Spleen (tissue), 11 donors: ENCODE measurements around the gene CDKN2AIPNL. TPM values are rescaled to one million over a fixed set of nuclear protein-coding genes. Genes with fewer than 3 reads are reported as not detected.

Experiments used
- DNase-seq: peaks from one replicate; pipeline ENCODE4 v3.0.0-alpha.2; 2020
- H3K27ac ChIP-seq, 8 donors: fragments of 200-600 bp; sonication (generic) in 7 of 8; 1 replicate in 4 of 8; 2 replicates in 4 of 8; pipeline versions ENCODE4 v1.5.0 to v1.8.0; 2016 to 2021; ENCODE audit warnings: inconsistent platforms in 4 of 8, mild to moderate bottlenecking in 4 of 8, moderate library complexity in 1 of 8
- H3K27me3 ChIP-seq, 7 donors: fragments of 200-600 bp; sonication (generic) in 6 of 7; replicated peaks in 1 of 7; 1 replicate in 4 of 7; 2 replicates in 3 of 7; pipeline versions ENCODE4 v1.5.0 to v1.8.0; 2016 to 2021; ENCODE audit warnings: inconsistent platforms in 3 of 7, mild to moderate bottlenecking in 1 of 7
- H3K36me3 ChIP-seq, 6 donors: fragments of 200-600 bp; sonication (generic) in 5 of 6; 1 replicate in 4 of 6; 2 replicates in 2 of 6; pipeline versions ENCODE4 v1.5.0 to v1.8.0; 2016 to 2021; ENCODE audit warnings: inconsistent platforms in 2 of 6
- H3K4me1 ChIP-seq, 6 donors: fragments of 200-600 bp; sonication (generic) in 5 of 6; 1 replicate in 3 of 6; 2 replicates in 3 of 6; pipeline versions ENCODE4 v1.5.0 to v1.8.0; 2016 to 2021; ENCODE audit warnings: inconsistent platforms in 3 of 6
- H3K4me3 ChIP-seq, 8 donors: fragments of 200-600 bp; sonication (generic) in 7 of 8; 1 replicate in 4 of 8; 2 replicates in 4 of 8; pipeline versions ENCODE4 v1.5.0 to v1.8.0; 2016 to 2021; ENCODE audit warnings: inconsistent platforms in 4 of 8, mild to moderate bottlenecking in 4 of 8, moderate library complexity in 2 of 8
- H3K9me3 ChIP-seq, 8 donors: fragments of 200-600 bp; sonication (generic) in 7 of 8; 1 replicate in 4 of 8; 2 replicates in 4 of 8; pipeline versions ENCODE4 v1.5.0 to v1.8.0; 2016 to 2021; ENCODE audit warnings: inconsistent platforms in 4 of 8
- CTCF ChIP-seq, 11 experiments: fragments of 200-600 bp in 7 of 11; fragments of 450-650 bp in 4 of 11; sonication (generic) in 4 of 11; IDR thresholded peaks in 8 of 11; conservative IDR thresholded peaks in 3 of 11; 1 replicate in 7 of 11; 2 replicates in 4 of 11; pipeline versions ENCODE4 v1.4.0 to v1.8.0; 2016 to 2021; ENCODE audit warnings: antibody characterized with exemption in 11 of 11, inconsistent platforms in 4 of 11, mild to moderate bottlenecking in 1 of 11
- POLR2A ChIP-seq, 3 donors: fragments of 450-650 bp; IDR thresholded peaks; one replicate each; pipeline ENCODE4 v1.5.1; 2017; ENCODE audit warnings: antibody characterized with exemption in 3 of 3, mild to moderate bottlenecking in 1 of 3
- POLR2AphosphoS5 ChIP-seq, 3 donors: sonication (generic); formaldehyde crosslinking; IDR thresholded peaks; one replicate each; pipeline ENCODE4 v1.5.1; 2017; ENCODE audit warnings: antibody characterized with exemption in 3 of 3
- WGBS, 5 donors: extraction: QIAGEN DNeasy Blood & Tissue Kit in 3 of 5; methylation state at CpG; one replicate each; pipeline versions ENCODE4 v1.1.5 to v1.1.7; 2013 to 2018; 5-methylcytosine and 5-hydroxymethylcytosine counted together
- intact Hi-C: fragments of 100-400 bp; cut with DNase I; formaldehyde crosslinking; loops from one replicate; pipeline ENCODE4 v1.15.0; 2023; ENCODE audit warnings: low total_unique reads
- polyA plus RNA-seq, 3 donors: library from polyadenylated mRNA; stranded (reverse); fragments of 200-250 nt; gene quantifications; one replicate each; pipeline ENCODE4 v1.2.1, GENCODE V29; 2013
- total RNA-seq, 7 donors: library from RNA; depleted of rRNA in 3 of 7; stranded (reverse); fragments of >200 nt in 3 of 7; fragmentation: NEBNext Ultra II Directional in 4 of 7; extraction: Animal tissue kit (Norgen Biotek cat#: 25700) in 4 of 7; gene quantifications; one replicate each; pipeline versions ENCODE4 v1.1.0 to v1.2.1, GENCODE V29; 2016 to 2021
- donor health status: healthy with polysubstance abuse.
- donor health status: DM: no; HTN: no; CAD: no; lungs with moderate emphysema.
- donor health status: DM: no; HTN: no; CAD: no.
- donor health status: Bipolar disorder and iron deficiency.
- donor health status: healthy.
- donor health status: DM: no; HTN: no; CAD: no.
- donor health status: DM: yes; HTN: yes; CAD: no.

The CDKN2AIPNL gene
- total and polyA plus RNA-seq, 10 donors, result 13.1 to 42.7 (median 16.3) TPM

GRCh38 chr5:134432677-134433359 is 21.1 kb upstream of the CDKN2AIPNL start:
- no peak overlapping the region for H3K4me3 ChIP-seq
- intact Hi-C loops, result no loop called here
- no peaks in the 10 kb centered on the region for H3K9me3 ChIP-seq
- DNase-seq, result peak; percentile 34
- no peaks in the 10 kb centered on the region for H3K36me3 ChIP-seq
- no peaks in the 10 kb centered on the region for H3K27me3 ChIP-seq
- H3K4me1 ChIP-seq, result peaks cover 15 to 22% (median 17%) of the 10 kb centered on the region in 6 donors
- 78 to 85% (median 82%) methylated on average over 14 of the region's 14 CpGs for WGBS, 5 donors
- TF ChIP-seq POLR2A (IDR thresholded peaks at IDR 0.05), result no peak
- no peak for TF ChIP-seq CTCF (IDR thresholded peaks at IDR 0.05 in 8 of 11, conservative IDR thresholded peaks at IDR 0.05 in 3 of 11)
- TF ChIP-seq POLR2AphosphoS5 (IDR thresholded peaks at IDR 0.05), result no peak
- H3K27ac ChIP-seq, result no peak overlapping the region

GRCh38 chr5:134432174-134432573 is 20.5 kb upstream of the CDKN2AIPNL start:
- Histone ChIP-seq H3K36me3 (no peaks in the 10 kb centered on the region), H3K27ac (no peak overlapping the region), H3K4me1 (peaks cover 9 to 16% (median 11%) of the 10 kb centered on the region in 6 donors), H3K9me3 (no peaks in the 10 kb centered on the region), H3K27me3 (no peaks in the 10 kb centered on the region), H3K4me3 (no peak overlapping the region)
- intact Hi-C loops, result no loop called here
- peak; percentile 7 for DNase-seq
- 80 to 88% (median 83%) methylated on average over 4 of the region's 4 CpGs for WGBS, 5 donors
- TF ChIP-seq POLR2A (IDR thresholded peaks at IDR 0.05) (no peak), CTCF (IDR thresholded peaks at IDR 0.05 in 8 of 11, conservative IDR thresholded peaks at IDR 0.05 in 3 of 11) (no peak), POLR2AphosphoS5 (IDR thresholded peaks at IDR 0.05) (no peak)

GRCh38 chr5:134430001-134430569 is 18.4 kb upstream of the CDKN2AIPNL start:
- TF ChIP-seq POLR2AphosphoS5 (IDR thresholded peaks at IDR 0.05) (no peak), CTCF (IDR thresholded peaks at IDR 0.05 in 8 of 11, conservative IDR thresholded peaks at IDR 0.05 in 3 of 11) (no peak), POLR2A (IDR thresholded peaks at IDR 0.05) (no peak)
- WGBS, 5 donors, result 65 to 72% (median 68%) methylated on average over 5 of the region's 5 CpGs
- H3K9me3 ChIP-seq, result no peaks in the 10 kb centered on the region
- no peaks in the 10 kb centered on the region for H3K36me3 ChIP-seq
- no peaks in the 10 kb centered on the region for H3K27me3 ChIP-seq
- H3K4me1 ChIP-seq, result no peaks in the 10 kb centered on the region
- intact Hi-C loops, result no loop called here
- no peak overlapping the region for H3K27ac ChIP-seq
- H3K4me3 ChIP-seq, result no peak overlapping the region
- DNase-seq, result peak; percentile 11

- TF ChIP-seq CTCF (IDR thresholded peaks at IDR 0.05 in 8 of 11, conservative IDR thresholded peaks at IDR 0.05 in 3 of 11), result no peak
- TF ChIP-seq POLR2A (IDR thresholded peaks at IDR 0.05), result no peak
- TF ChIP-seq POLR2AphosphoS5 (IDR thresholded peaks at IDR 0.05), result no peak
- Histone ChIP-seq H3K4me3 (no peak overlapping the region), H3K9me3 (no peaks in the 10 kb centered on the region), H3K4me1 (no peaks in the 10 kb centered on the region), H3K27ac (no peak overlapping the region), H3K36me3 (no peaks in the 10 kb centered on the region), H3K27me3 (no peaks in the 10 kb centered on the region)
- intact Hi-C loops, result no loop called here
- peak; percentile 8 for DNase-seq
- WGBS, 5 donors, result 70 to 81% (median 74%) methylated on average over 9 of the region's 9 CpGs
These were observed 15.9 kb upstream of the CDKN2AIPNL start for GRCh38 chr5:134427540-134428041.
